GM21529 (cell line): ENCODE results near the gene NSG1.
"Not testable (repeated sequence)": the region's sequence is repeated elsewhere in the genome, so short reads cannot be mapped to it uniquely, and the experiment has no call there.

Experiments
- ATAC-seq: cut with Tn5 transposase; IDR thresholded peaks from one replicate; pipeline ENCODE4 v1.9.1; 2021; ENCODE audit not compliant: unreplicated experiment

NSG1 gene

GRCh38 chr4:4461850-4462249 lies 74.9 kb downstream of the NSG1 start:
- no peak for ATAC-seq

- no peak for ATAC-seq
These were observed 76.1 kb downstream of the NSG1 start for GRCh38 chr4:4462970-4463369.

- ATAC-seq = not testable (repeated sequence)
These were observed 78.3 kb downstream of the NSG1 start for GRCh38 chr4:4465238-4465637.
